B cell (primary cell): ENCODE results near the gene ARPC2. TPM values are rescaled to one million over a fixed set of nuclear protein-coding genes. Genes with fewer than 3 reads are reported as not detected.

Experiments used
- ATAC-seq: fragments of 200-7000 bp; cut with Tn5 transposase; one replicate; pipeline ENCODE4 v1.10.0; 2021; ENCODE audit warnings: low read depth, mild to moderate bottlenecking, moderate number of reproducible peaks, moderate library complexity
- CTCF ChIA-PET: fragments of 350-600 bp; sonication (Branson Sonifier 250); formaldehyde crosslinking; loops from one replicate; lab custom pipeline; 2021; ENCODE audit warnings: antibody characterized with exemption, inconsistent platforms; lab: Charles Lee
- POLR2A ChIA-PET: fragments of 350-600 bp; sonication (Branson Sonifier 250); formaldehyde crosslinking; loops from one replicate; lab custom pipeline; 2021; ENCODE audit warnings: antibody characterized with exemption; lab: Charles Lee
- DNase-seq: peaks from one replicate; pipeline ENCODE4 v3.0.0; 2013
- H2AFZ ChIP-seq: 2 replicates; pipeline ENCODE4 v1.6.1; 2012; ENCODE audit warnings: mild to moderate bottlenecking, low read depth, low read length; ENCODE audit not compliant: insufficient read depth, poor library complexity, severe bottlenecking
- H3K27ac ChIP-seq, 2 donors: 1 replicate in 1 of 2; 2 replicates in 1 of 2; pipeline ENCODE4 v1.5.1; 2012 to 2013; ENCODE audit warnings: low read length in 2 of 2, mild to moderate bottlenecking in 2 of 2, moderate library complexity in 1 of 2
- H3K27me3 ChIP-seq, 4 experiments: fragments of 200-600 bp in 1 of 4; sonication (generic) in 1 of 4; replicated peaks in 1 of 4; 1 replicate in 2 of 4; 2 replicates in 2 of 4; pipeline versions ENCODE4 v1.6.1 to v1.7.0; 2013 to 2016; ENCODE audit warnings: low read length in 3 of 4, mild to moderate bottlenecking in 2 of 4, mixed read lengths in 1 of 4, moderate library complexity in 1 of 4; ENCODE audit not compliant: insufficient read depth in 4 of 4, control insufficient read depth in 3 of 4; ENCODE audit errors: control extremely low read depth in 1 of 4
- H3K36me3 ChIP-seq, 2 experiments: replicated peaks in 1 of 2; 1 replicate in 1 of 2; 2 replicates in 1 of 2; pipeline versions ENCODE4 v1.6.1 to v1.7.1; 2013; ENCODE audit warnings: low read length in 1 of 2; ENCODE audit not compliant: insufficient read depth in 2 of 2, control insufficient read depth in 1 of 2; ENCODE audit errors: control extremely low read depth in 1 of 2, extremely low read depth in 1 of 2
- H3K4me1 ChIP-seq, 2 donors: fragments of 200-600 bp in 1 of 2; sonication (generic) in 1 of 2; 1 replicate in 1 of 2; 2 replicates in 1 of 2; pipeline versions ENCODE4 v1.5.1 to v1.6.1; 2013 to 2017; ENCODE audit warnings: low read length in 2 of 2; ENCODE audit not compliant: control insufficient read depth in 2 of 2, insufficient read depth in 2 of 2
- H3K4me2 ChIP-seq: replicated peaks from 2 replicates; pipeline ENCODE3; 2012; ENCODE audit warnings: mild to moderate bottlenecking, low read depth, low read length; ENCODE audit not compliant: poor library complexity, severe bottlenecking
- H3K4me3 ChIP-seq, 5 experiments: fragments of 200-600 bp in 1 of 5; sonication (generic) in 1 of 5; 1 replicate in 3 of 5; 2 replicates in 2 of 5; pipeline versions ENCODE4 v1.5.1 to v1.7.0; 2011 to 2016; ENCODE audit warnings: low read length in 4 of 5, mild to moderate bottlenecking in 4 of 5, low read depth in 2 of 5, control low read depth in 1 of 5, moderate library complexity in 1 of 5; ENCODE audit not compliant: insufficient read depth in 1 of 5; ENCODE audit errors: control extremely low read depth in 1 of 5, extremely low read depth in 1 of 5
- H3K79me2 ChIP-seq: fragments of 200-600 bp; sonication (generic); one replicate; pipeline ENCODE4 v1.6.0; 2016; ENCODE audit warnings: low read length; ENCODE audit not compliant: control insufficient read depth, insufficient read depth
- H3K9ac ChIP-seq: fragments of 200-600 bp; sonication (generic); 2 replicates; pipeline ENCODE4 v1.6.1; 2017; ENCODE audit warnings: mild to moderate bottlenecking, low read length, moderate library complexity
- H3K9me3 ChIP-seq, 3 donors: one replicate each; pipeline versions ENCODE4 v1.6.1 to v1.7.1; 2013; ENCODE audit warnings: low read length in 2 of 3; ENCODE audit not compliant: control insufficient read depth in 2 of 3, insufficient read depth in 1 of 3; ENCODE audit errors: control extremely low read depth in 1 of 3
- H4K20me1 ChIP-seq: 2 replicates; pipeline ENCODE4 v1.6.0; 2012; ENCODE audit warnings: mild to moderate bottlenecking, low read length; ENCODE audit not compliant: insufficient read depth, control insufficient read depth, poor library complexity, severe bottlenecking
- H3K27ac Mint-ChIP-seq: one replicate; pipeline ENCODE4 v1.8.0; 2021; ENCODE audit warnings: mixed read lengths
- H3K27me3 Mint-ChIP-seq: one replicate; pipeline ENCODE4 v1.8.0; 2021; ENCODE audit warnings: mixed read lengths
- H3K4me1 Mint-ChIP-seq: one replicate; pipeline ENCODE4 v1.8.0; 2021; ENCODE audit warnings: mixed read lengths
- H3K4me3 Mint-ChIP-seq: one replicate; pipeline ENCODE4 v1.8.0; 2021; ENCODE audit warnings: mixed read lengths
- H3K9me3 Mint-ChIP-seq: one replicate; pipeline ENCODE4 v1.8.0; 2022; ENCODE audit warnings: mixed read lengths; ENCODE audit not compliant: insufficient read depth
- CTCF ChIP-seq: fragments of 200-600 bp; IDR thresholded peaks from one replicate; pipeline ENCODE4 v1.8.0; 2022; ENCODE audit warnings: antibody characterized with exemption, mild to moderate bottlenecking
- EZH2 ChIP-seq: IDR thresholded peaks from 2 replicates; pipeline ENCODE4 v1.6.1; 2012; ENCODE audit warnings: borderline replicate concordance, low read depth, mild to moderate bottlenecking, moderate library complexity, low read length; ENCODE audit not compliant: insufficient read depth, poor library complexity, severe bottlenecking
- WGBS: methylation state at CpG from one replicate; pipeline ENCODE4 v1.1.5; 2013; ENCODE audit warnings: missing lambda C conversion rate; ENCODE audit not compliant: insufficient coverage; 5-methylcytosine and 5-hydroxymethylcytosine counted together
- intact Hi-C: fragments of 100-400 bp; cut with micrococcal nuclease; formaldehyde crosslinking; loops from one replicate; pipeline ENCODE4 v1.10.0; 2022
- polyA plus RNA-seq: library from polyadenylated mRNA; depleted of rRNA; stranded (reverse); fragments of >200 nt; gene quantifications from 2 replicates; pipeline ENCODE4 v1.2.3, GENCODE V29; 2012
- total RNA-seq, 2 donors: library from RNA; stranded (reverse); fragments of 120-200 nt in 1 of 2; gene quantifications; 1 replicate in 1 of 2; 2 replicates in 1 of 2; pipeline versions ENCODE4 v1.2.3 to v1.2.4, GENCODE V29; 2013 to 2022

Gene ARPC2
- total and polyA plus RNA-seq, 2 donors (not counting 1 experiment from before 2014, with no cell fraction given), result 314 to 343 TPM

- CTCF ChIA-PET, result interaction anchor here (1.0 to 3.2 kb wide), 7 partner anchors 19 to 170 kb away, joined by 4 to 10 read pairs (median 5); partner anchors contain the start of gene CATIP
- DNase-seq, result peak; percentile 82
- Histone ChIP-seq H3K9ac (no peak overlapping the region), H3K4me3 (no peak overlapping the region), H3K79me2 (no peaks in the 10 kb centered on the region), H3K4me1 (peaks cover 2 to 7% of the 10 kb centered on the region in 2 donors), H2AFZ (peak overlapping the region; percentile 43), H3K4me2 (peak overlapping the region; percentile 31), H4K20me1 (no peaks in the 10 kb centered on the region), H3K36me3 (no peaks in the 10 kb centered on the region), H3K27ac (no peak overlapping the region), H3K27me3 (peaks cover 0 to 8% (median 2%) of the 10 kb centered on the region in 4 experiments), H3K9me3 (no peaks in the 10 kb centered on the region)
- intact Hi-C loops, result loop anchor here (1.0 to 2.0 kb wide), 5 partner anchors 42 to 210 kb away; partner anchors contain the start of genes AAMP, CATIP and PNKD
- H3K4me3 Mint-ChIP-seq, result no peak overlapping the region
- WGBS, result 17% methylated on average over 6 of the region's 8 CpGs
- H3K27ac Mint-ChIP-seq, result peak overlapping the region; percentile 26
- H3K27me3 Mint-ChIP-seq, result peaks cover 7% of the 10 kb centered on the region
- POLR2A ChIA-PET, result no interaction called here
- H3K4me1 Mint-ChIP-seq, result peaks cover 6% of the 10 kb centered on the region
- ATAC-seq, result peak; percentile 91
- peak; percentile 88 for TF ChIP-seq CTCF
- TF ChIP-seq EZH2, result no peak
- no peaks in the 10 kb centered on the region for H3K9me3 Mint-ChIP-seq
Observed at GRCh38 chr2:218186355-218186766, 30.6 kb upstream of the ARPC2 start.

GRCh38 chr2:218186876-218187275 is 30.1 kb upstream of the ARPC2 start:
- H3K36me3 ChIP-seq, result no peaks in the 10 kb centered on the region
- intact Hi-C loops, result loop anchor here (1.0 to 2.0 kb wide), 5 partner anchors 42 to 209 kb away; partner anchors contain the start of genes AAMP, CATIP and PNKD
- POLR2A ChIA-PET, result no interaction called here
- no peak overlapping the region for H3K27ac ChIP-seq
- Mint-ChIP-seq H3K4me1 (peaks cover 6% of the 10 kb centered on the region), H3K9me3 (no peaks in the 10 kb centered on the region), H3K4me3 (no peak overlapping the region), H3K27me3 (peaks cover 5% of the 10 kb centered on the region), H3K27ac (no peak overlapping the region)
- peaks cover 0 to 5% (median 2%) of the 10 kb centered on the region in 4 experiments for H3K27me3 ChIP-seq
- H3K79me2 ChIP-seq, result no peaks in the 10 kb centered on the region
- H4K20me1 ChIP-seq, result no peaks in the 10 kb centered on the region
- H3K4me2 ChIP-seq, result no peak overlapping the region
- DNase-seq (no peak), ATAC-seq (no peak)
- CTCF ChIA-PET, result interaction anchor here (0.6 to 3.2 kb wide), 7 partner anchors 42 to 224 kb away, joined by 3 to 10 read pairs (median 6); partner anchors contain the start of genes AAMP, CATIP and PNKD
- no peak for TF ChIP-seq EZH2
- no peak for TF ChIP-seq CTCF
- peak overlapping the region; percentile 43 for H2AFZ ChIP-seq
- no peak overlapping the region for H3K4me3 ChIP-seq
- WGBS, result 80% methylated on average over 1 of the region's 1 CpG
- no peak overlapping the region for H3K9ac ChIP-seq
- H3K4me1 ChIP-seq, result peaks cover 2 to 7% of the 10 kb centered on the region in 2 donors
- no peaks in the 10 kb centered on the region for H3K9me3 ChIP-seq
